NCI-H2171 treated with DMSO at 0.1 percent for 48 hours (cell line): Measurements from ENCODE around the gene GNAI2.
"Not testable (repeated sequence)": the region's sequence is repeated elsewhere in the genome, so short reads cannot be mapped to it uniquely, and the experiment has no call there.

ENCODE experiments used
- DNase-seq: peaks from one replicate; lab custom pipeline; 2025; lab: John Stamatoyannopoulos, UW

Gene GNAI2

GRCh38 chr3:50226888-50227389, 9.1 kb upstream of the GNAI2 start:
- DNase-seq, result peak; percentile 46

DNA sequence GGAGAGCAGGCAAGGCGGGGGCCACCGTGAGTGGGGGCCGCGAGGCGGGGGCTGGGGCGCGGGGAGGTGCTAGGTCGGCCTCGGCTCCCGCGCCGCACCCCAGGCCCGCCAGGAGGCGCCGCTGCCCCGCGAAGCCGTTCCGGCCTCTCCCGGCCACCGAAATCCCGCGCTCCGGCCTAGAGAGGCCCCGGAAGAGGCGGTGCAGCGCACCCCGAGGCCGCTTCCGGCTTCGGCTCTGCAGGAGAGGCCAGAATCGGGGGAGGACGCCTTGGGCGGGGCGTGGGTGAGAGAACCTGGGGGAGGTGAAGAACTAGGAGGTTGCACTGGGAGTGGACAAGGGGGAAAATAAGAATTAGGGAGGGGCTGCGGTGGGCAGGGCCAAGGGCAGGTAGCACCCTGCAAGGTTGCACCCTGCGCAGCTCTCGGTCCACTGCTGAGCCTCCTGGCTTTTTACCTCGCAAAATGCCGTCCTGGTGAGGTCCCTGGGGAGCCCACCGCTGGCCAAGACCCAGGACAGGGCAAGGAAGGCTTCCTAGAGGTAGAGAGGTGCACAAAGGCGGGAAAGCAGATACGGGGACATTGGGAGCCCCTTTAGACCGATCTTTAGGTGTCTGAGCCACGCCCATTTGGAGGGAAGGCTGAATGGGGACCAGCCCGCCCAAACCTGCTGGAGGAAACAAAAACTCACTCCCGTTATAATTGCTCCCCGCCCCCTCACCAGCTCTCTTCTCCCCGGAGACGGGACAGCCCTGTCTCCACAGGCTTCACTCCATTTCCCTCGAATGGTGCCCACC, 8.4 kb upstream of the GNAI2 start:
- DNase-seq, result peak; percentile 78

DNA sequence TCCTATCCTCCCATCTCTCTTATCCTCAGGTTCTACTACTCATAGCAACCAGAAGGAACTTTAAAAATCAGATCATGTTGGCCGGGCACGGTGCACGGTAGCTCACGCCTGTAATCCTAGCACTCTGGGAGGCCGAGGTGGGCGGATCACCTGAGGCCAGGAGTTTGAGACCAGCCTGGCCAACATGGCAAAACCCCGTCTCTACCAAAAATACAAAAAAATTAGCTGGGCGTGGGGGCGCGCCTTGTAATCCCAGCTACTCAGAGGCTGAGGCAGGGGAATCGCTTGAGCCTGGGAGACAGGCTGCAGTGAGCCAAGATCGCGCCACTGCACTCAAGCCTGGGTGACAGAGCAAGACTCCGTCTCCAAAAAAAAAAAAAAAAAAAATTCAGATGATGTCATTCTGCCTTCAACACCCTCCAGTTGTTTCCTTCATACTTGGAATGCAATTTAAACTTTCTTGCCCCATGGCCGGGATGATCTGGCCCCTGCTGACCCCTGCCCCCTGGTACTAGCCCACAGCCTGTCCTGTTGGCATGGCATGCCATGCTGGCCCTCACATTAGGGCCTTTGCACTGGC, 7.7 kb upstream of the GNAI2 start:
- DNase-seq, result not testable (repeated sequence)

DNA sequence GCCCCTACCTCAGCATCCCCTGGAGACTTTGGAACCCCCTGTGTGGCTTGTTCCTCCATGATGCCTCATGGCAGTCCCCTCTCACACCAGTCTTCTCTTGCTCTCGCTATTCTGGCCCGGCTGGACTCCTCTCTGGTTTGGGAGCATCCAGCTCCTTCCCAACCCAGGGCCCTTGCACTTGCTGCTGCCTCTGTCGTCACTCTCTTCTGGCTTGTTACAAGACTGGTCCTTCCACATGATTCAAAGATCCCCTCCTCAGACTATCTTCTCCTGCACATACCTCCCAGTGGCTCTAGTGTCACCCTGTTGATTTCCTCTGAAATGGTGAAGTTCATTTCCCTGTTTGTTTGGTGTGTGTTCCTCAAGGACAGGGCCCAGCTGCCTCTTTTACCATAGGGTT, 6.5 kb upstream of the GNAI2 start:
- DNase-seq, result no peak

- DNase-seq, result no peak
Observed at GRCh38 chr3:50230104-50230793, 5.8 kb upstream of the GNAI2 start.

- no peak for DNase-seq
Observed at GRCh38 chr3:50230794-50231125, 5.2 kb upstream of the GNAI2 start.

DNA sequence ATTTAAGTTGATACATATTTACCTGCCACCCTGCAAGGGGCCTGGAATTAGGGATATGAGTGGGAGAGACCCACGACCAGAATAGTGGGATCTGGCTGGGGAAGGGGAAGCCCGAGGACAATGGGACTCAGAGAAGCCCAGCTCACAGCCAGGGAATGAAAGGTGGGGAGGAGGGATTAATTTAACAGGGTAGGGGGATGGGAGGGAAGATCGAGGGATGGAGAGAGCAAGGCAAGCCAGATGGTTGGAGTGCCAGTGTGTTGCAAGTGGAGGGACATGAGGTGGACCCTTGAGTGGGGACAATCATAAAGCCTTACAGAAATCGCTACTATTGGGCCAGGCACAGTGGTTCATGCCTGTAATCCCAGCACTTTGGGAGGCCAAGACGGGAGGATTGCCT, 4.4 kb upstream of the GNAI2 start:
- no peak for DNase-seq

GRCh38 chr3:50232303-50232702, 3.7 kb upstream of the GNAI2 start:
- DNase-seq, result no peak

GRCh38 chr3:50233176-50233575, 2.8 kb upstream of the GNAI2 start:
- DNase-seq, result no peak

GRCh38 chr3:50236484-50237132, 604 bp downstream of the GNAI2 start:
- DNase-seq, result no peak

GRCh38 chr3:50237133-50237651, 1.2 kb downstream of the GNAI2 start:
- DNase-seq, result no peak

DNA sequence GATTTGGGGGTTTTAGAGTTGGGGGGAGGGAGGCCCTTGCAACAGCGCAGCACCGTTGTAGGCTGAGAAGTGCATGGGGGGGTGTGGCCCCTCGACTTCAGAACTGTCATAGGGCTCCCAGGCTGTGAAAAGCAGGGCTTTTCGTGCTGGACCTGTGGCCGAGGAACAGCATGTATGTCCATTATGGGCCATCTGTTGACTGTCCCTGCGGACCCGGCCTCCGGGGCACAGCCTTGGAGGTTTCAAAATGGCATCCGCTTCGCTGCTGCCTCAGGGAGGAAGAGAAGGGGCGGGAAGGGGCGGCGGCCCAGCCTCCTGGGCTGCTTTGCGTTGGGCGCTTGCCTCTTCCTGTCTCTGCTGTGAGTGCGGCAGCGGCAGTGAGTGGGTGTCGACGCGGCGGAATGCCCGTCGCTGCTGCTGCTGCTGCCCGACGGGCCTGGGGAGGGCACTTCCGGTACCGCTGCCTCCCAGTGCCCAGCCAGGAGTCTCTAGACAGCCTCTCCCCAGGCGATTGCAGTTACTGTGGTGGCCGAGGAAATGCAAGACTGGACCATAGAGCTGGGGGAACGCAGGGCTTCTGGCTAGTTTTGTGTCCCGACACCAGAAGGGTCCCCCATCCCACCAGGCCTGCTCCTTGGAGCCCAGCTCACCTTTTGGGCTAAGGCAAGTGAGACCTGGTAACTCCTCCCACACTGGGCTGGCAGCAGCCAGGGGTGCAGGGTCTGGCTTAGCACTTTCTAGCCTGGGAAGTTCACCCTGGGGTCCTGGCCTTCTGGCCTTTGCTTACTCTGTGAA, 1.9 kb downstream of the GNAI2 start:
- no peak for DNase-seq

DNA sequence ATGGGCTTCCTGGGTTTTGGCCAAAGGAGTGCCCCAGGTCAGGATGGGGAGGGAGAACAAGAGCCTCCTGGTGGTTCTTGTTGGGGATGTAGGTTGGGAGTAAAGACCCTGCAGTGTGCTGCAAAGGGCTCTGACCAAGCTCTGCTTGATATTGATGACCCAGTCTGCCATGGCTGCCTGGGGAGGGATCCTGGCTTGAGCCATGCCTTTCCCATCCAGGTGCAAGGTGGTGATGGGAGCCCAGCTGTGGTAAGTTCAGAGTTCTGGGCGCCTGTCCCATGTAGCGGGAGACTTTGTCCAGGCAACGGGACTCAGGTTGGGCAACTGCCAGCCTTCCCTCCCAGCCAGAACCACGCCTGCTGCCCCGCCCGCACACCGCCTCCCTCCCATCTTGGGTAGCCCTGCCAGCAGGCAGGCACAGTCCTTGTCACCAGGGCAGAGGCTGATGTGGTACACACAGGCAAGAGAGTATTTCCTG, 2.6 kb downstream of the GNAI2 start:
- DNase-seq, result no peak

- DNase-seq, result no peak
Observed at GRCh38 chr3:50239649-50240048, 3.6 kb downstream of the GNAI2 start.

- no peak for DNase-seq
Observed at GRCh38 chr3:50241163-50241562, 5.2 kb downstream of the GNAI2 start.

DNA sequence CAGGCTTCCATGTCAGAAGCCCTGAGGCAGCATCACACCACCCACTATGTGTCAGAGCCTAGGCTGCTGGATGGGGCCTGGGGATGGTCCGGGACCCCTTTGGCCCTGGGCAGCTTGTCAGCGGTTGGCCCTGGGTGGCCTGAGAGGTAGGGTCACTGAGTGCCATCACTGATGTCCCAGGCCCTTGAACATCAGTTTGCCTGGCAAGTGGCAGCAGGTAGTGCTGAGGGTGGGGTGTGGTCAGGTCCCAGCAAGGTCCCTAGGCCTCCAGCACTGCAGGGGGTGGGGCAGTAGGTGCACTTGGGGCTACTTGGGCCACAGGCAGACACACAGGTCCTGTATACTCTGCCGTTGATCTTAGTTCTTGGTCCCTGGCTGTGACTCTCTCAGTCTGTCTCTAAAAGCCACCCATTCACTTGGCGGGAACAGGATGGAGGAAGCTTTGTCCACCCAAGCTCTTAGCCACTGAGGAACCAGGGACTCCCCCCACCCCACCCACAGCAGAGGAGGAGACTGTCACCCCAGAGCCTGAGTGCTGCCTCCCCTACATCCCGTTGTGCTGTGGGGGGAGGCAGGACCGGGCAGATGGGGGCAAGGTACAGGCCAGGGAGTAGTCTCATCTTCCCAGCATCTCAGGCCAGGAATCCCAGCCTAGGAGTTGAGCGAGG, 5.8 kb downstream of the GNAI2 start:
- no peak for DNase-seq

DNA sequence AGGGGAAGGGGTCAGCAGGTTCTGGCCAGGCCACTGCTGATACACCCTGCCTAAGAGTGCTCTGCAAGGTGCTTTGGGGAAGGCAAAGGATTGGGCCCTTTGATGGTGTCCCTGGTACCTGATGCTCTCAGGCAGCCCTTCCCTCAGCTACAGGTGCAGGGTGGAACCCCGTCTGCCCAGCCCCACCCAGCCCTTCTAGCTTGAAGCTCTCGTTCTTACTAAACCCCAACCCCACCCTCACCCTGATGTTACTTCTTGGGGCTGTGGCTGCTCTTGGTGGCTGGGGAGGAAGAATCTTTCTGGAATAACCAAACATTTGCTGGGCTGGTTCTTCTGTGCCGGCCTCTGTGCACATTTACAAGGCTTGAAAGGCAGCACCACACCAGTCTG, 6.4 kb downstream of the GNAI2 start:
- no peak for DNase-seq

- no peak for DNase-seq
Observed at GRCh38 chr3:50242851-50243542, 7.0 kb downstream of the GNAI2 start.

DNA sequence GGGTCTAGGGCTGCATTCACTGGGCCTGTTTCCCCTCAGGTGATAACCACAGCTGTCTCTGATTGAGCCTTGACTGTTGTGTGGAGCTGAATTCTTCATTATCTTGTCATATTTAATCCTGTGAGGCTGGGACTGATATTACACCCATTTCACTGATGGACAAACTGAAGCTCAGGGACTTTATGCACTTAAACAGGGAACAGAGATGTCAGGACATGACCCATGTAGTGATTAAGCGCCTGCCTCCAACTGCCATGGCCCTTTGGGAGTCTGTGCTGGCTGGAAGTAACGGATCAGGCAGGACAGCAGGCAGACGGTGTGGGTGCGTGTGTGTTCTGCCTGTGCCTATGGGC, 7.5 kb downstream of the GNAI2 start:
- DNase-seq, result no peak

GRCh38 chr3:50244813-50245212, 8.8 kb downstream of the GNAI2 start:
- not testable (repeated sequence) for DNase-seq
